ENCODE data around the gene SNN. TPM values are rescaled to one million over a fixed set of nuclear protein-coding genes. Genes with fewer than 3 reads are reported as not detected.

SNN gene
- total RNA-seq, 1 donor from 2014 or later, result 7.3 TPM

GRCh38 chr16:11673091-11674000 is 5.1 kb downstream of the SNN start:
- H3K4me1 Mint-ChIP-seq (ENCODE audit: low read depth), result peaks cover 38% of the 10 kb centered on the region
- H3K27me3 Mint-ChIP-seq (ENCODE audit: insufficient read depth), result no peaks in the 10 kb centered on the region
- H3K4me3 Mint-ChIP-seq, result peak overlapping the region; percentile 22
- H3K9me3 Mint-ChIP-seq, result no peaks in the 10 kb centered on the region
- no peak for DNase-seq (ENCODE audit: low spot score)
- H3K36me3 Mint-ChIP-seq (ENCODE audit: low read depth), result peaks cover 13% of the 10 kb centered on the region
- no peak overlapping the region for H3K27ac Mint-ChIP-seq
- intact Hi-C loops (cut with micrococcal nuclease), result no loop called here

GRCh38 chr16:11674001-11674817 is 6.0 kb downstream of the SNN start:
- intact Hi-C loops (cut with micrococcal nuclease), result no loop called here
- no peak for DNase-seq (ENCODE audit: low spot score)
- H3K4me3 Mint-ChIP-seq, result no peak overlapping the region
- no peaks in the 10 kb centered on the region for H3K27me3 Mint-ChIP-seq (ENCODE audit: insufficient read depth)
- H3K4me1 Mint-ChIP-seq (ENCODE audit: low read depth), result peaks cover 38% of the 10 kb centered on the region
- H3K9me3 Mint-ChIP-seq, result no peaks in the 10 kb centered on the region
- H3K27ac Mint-ChIP-seq, result no peak overlapping the region
- H3K36me3 Mint-ChIP-seq (ENCODE audit: low read depth), result peaks cover 16% of the 10 kb centered on the region

GRCh38 chr16:11674818-11675560 is 6.7 kb downstream of the SNN start:
- Mint-ChIP-seq H3K27me3 (ENCODE audit: insufficient read depth) (no peaks in the 10 kb centered on the region), H3K4me1 (ENCODE audit: low read depth) (peaks cover 34% of the 10 kb centered on the region), H3K27ac (peak overlapping the region; percentile 74), H3K36me3 (ENCODE audit: low read depth) (peaks cover 22% of the 10 kb centered on the region), H3K9me3 (no peaks in the 10 kb centered on the region), H3K4me3 (no peak overlapping the region)
- intact Hi-C loops (cut with micrococcal nuclease), result no loop called here
- DNase-seq (ENCODE audit: low spot score), result no peak

- intact Hi-C loops (cut with micrococcal nuclease), result no loop called here
- H3K27me3 Mint-ChIP-seq (ENCODE audit: insufficient read depth), result no peaks in the 10 kb centered on the region
- no peak overlapping the region for H3K27ac Mint-ChIP-seq
- no peak overlapping the region for H3K4me3 Mint-ChIP-seq
- no peaks in the 10 kb centered on the region for H3K9me3 Mint-ChIP-seq
- H3K4me1 Mint-ChIP-seq (ENCODE audit: low read depth), result peaks cover 34% of the 10 kb centered on the region
- peaks cover 21% of the 10 kb centered on the region for H3K36me3 Mint-ChIP-seq (ENCODE audit: low read depth)
- DNase-seq (ENCODE audit: low spot score), result no peak
Measured at GRCh38 chr16:11675561-11676511, 7.6 kb downstream of the SNN start.

GRCh38 chr16:11676799-11677198 is 8.5 kb downstream of the SNN start:
- no peak for DNase-seq (ENCODE audit: low spot score)
- Mint-ChIP-seq H3K27me3 (ENCODE audit: insufficient read depth) (no peaks in the 10 kb centered on the region), H3K4me3 (no peak overlapping the region), H3K4me1 (ENCODE audit: low read depth) (peaks cover 35% of the 10 kb centered on the region), H3K36me3 (ENCODE audit: low read depth) (peaks cover 28% of the 10 kb centered on the region), H3K27ac (no peak overlapping the region), H3K9me3 (no peaks in the 10 kb centered on the region)
- intact Hi-C loops (cut with micrococcal nuclease), result no loop called here

- H3K4me1 Mint-ChIP-seq (ENCODE audit: low read depth), result peaks cover 35% of the 10 kb centered on the region
- peak overlapping the region; percentile 40 for H3K27ac Mint-ChIP-seq
- no peaks in the 10 kb centered on the region for H3K27me3 Mint-ChIP-seq (ENCODE audit: insufficient read depth)
- no peak for DNase-seq (ENCODE audit: low spot score)
- no peak overlapping the region for H3K4me3 Mint-ChIP-seq
- no peaks in the 10 kb centered on the region for H3K9me3 Mint-ChIP-seq
- intact Hi-C loops (cut with micrococcal nuclease), result no loop called here
- H3K36me3 Mint-ChIP-seq (ENCODE audit: low read depth), result peaks cover 30% of the 10 kb centered on the region
Measured at GRCh38 chr16:11677451-11677951, 9.2 kb downstream of the SNN start.

GRCh38 chr16:11677959-11678881 is 10.0 kb downstream of the SNN start:
- Mint-ChIP-seq H3K27ac (peak overlapping the region; percentile 40), H3K36me3 (ENCODE audit: low read depth) (peaks cover 37% of the 10 kb centered on the region), H3K4me1 (ENCODE audit: low read depth) (peaks cover 36% of the 10 kb centered on the region), H3K27me3 (ENCODE audit: insufficient read depth) (no peaks in the 10 kb centered on the region), H3K9me3 (no peaks in the 10 kb centered on the region), H3K4me3 (no peak overlapping the region)
- intact Hi-C loops (cut with micrococcal nuclease), result no loop called here
- no peak for DNase-seq (ENCODE audit: low spot score)

GRCh38 chr16:11679250-11679649 is 11.0 kb downstream of the SNN start:
- H3K36me3 Mint-ChIP-seq (ENCODE audit: low read depth), result peaks cover 44% of the 10 kb centered on the region
- DNase-seq (ENCODE audit: low spot score), result no peak

GRCh38 chr16:11679941-11680911 is 12.0 kb downstream of the SNN start:
- Mint-ChIP-seq H3K27ac (peak overlapping the region; percentile 65), H3K36me3 (ENCODE audit: low read depth) (peaks cover 50% of the 10 kb centered on the region), H3K27me3 (ENCODE audit: insufficient read depth) (no peaks in the 10 kb centered on the region), H3K4me1 (ENCODE audit: low read depth) (peaks cover 45% of the 10 kb centered on the region), H3K4me3 (no peak overlapping the region), H3K9me3 (no peaks in the 10 kb centered on the region)
- DNase-seq (ENCODE audit: low spot score), result no peak
- intact Hi-C loops (cut with micrococcal nuclease), result no loop called here

More at GRCh38 chr16:11679250-11679649, 11.0 kb downstream of the SNN start:
- intact Hi-C loops (cut with micrococcal nuclease), result no loop called here
- H3K27ac Mint-ChIP-seq, result no peak overlapping the region
- H3K4me3 Mint-ChIP-seq, result no peak overlapping the region
- H3K27me3 Mint-ChIP-seq (ENCODE audit: insufficient read depth), result no peaks in the 10 kb centered on the region
- H3K9me3 Mint-ChIP-seq, result no peaks in the 10 kb centered on the region
- peaks cover 39% of the 10 kb centered on the region for H3K4me1 Mint-ChIP-seq (ENCODE audit: low read depth)

GRCh38 chr16:11681556-11681955 is 13.3 kb downstream of the SNN start:
- Mint-ChIP-seq H3K4me3 (peak overlapping the region; percentile 24), H3K4me1 (ENCODE audit: low read depth) (peaks cover 45% of the 10 kb centered on the region), H3K36me3 (ENCODE audit: low read depth) (peaks cover 50% of the 10 kb centered on the region), H3K9me3 (no peaks in the 10 kb centered on the region), H3K27me3 (ENCODE audit: insufficient read depth) (no peaks in the 10 kb centered on the region), H3K27ac (peak overlapping the region; percentile 65)
- no peak for DNase-seq (ENCODE audit: low spot score)
- intact Hi-C loops (cut with micrococcal nuclease), result no loop called here

All from activated T-helper 1 cell treated with anti-CD3 and anti-CD28 coated beads, Interleukin-12 subunit alpha, Interleukin-12 subunit beta, Interleukin-2, Interleukin-4 antibody, amounts not matched to agents 30 ng/mL and 10 ng/mL and 1 ng/mL, durations not matched to agents 14 hours and 24 hours and 36 hours (primary cell).